ENCODE data around the gene ANKLE2. TPM values are rescaled to one million over a fixed set of nuclear protein-coding genes. Genes with fewer than 3 reads are reported as not detected.

ANKLE2 gene
- total and polyA plus RNA-seq, 10 of the 15 experiments (the other 5 are each of a cell fraction or from before 2014, with no cell fraction given) = 4.3 to 89.4 (median 53.0) TPM

DNA sequence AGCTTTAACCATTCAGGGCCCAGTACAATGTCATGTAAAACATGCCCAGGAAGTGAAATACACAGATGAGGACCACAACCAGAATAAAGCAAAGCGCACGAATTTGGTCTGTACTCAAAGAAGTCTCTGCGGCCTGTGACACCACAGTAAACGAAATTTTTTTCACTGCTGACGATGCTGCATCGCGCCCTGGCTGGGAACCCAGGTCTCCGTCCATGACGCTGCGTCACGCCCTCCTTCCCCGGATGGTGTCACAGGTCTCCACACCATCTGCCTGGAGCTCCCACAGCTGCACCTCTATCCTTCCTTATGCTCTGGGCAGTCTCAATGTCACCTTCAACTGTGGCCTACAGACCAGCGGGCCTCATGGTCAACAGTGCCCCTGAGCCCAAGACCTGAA is 17.8 kb downstream of the ANKLE2 start:
- H3K9me3 ChIP-seq (replicated peaks; ENCODE audit: control insufficient read depth, insufficient read depth, low read length) = no peaks in the 10 kb centered on the region
- in situ Hi-C loops (cut with MboI) = no loop called here
- ChIA-PET CTCF (no interaction called here), POLR2A (no interaction called here), SMC1A (ENCODE audit: uncharacterized antibody, unreplicated experiment) (no interaction called here), RAD21 (ENCODE audit: unreplicated experiment) (no interaction called here)
- DNase-seq (ENCODE audit: low read depth, low spot score) (no peak), FAIRE-seq (no peak), ATAC-seq (no peak)
- H3K9ac ChIP-seq (ENCODE audit: control insufficient read depth, insufficient read depth, low read length) = no peak overlapping the region
- H3K4me3 ChIP-seq = no peak overlapping the region
- intact Hi-C loops (cut with micrococcal nuclease; ENCODE audit: unreplicated experiment) = no loop called here
- H3K4me2 ChIP-seq (ENCODE audit: control insufficient read depth, insufficient read depth) = no peak overlapping the region
- H3K79me2 ChIP-seq (ENCODE audit: control insufficient read depth, insufficient read depth, low read length) = peaks cover 3% of the 10 kb centered on the region
- no peak overlapping the region for H2AFZ ChIP-seq (ENCODE audit: control insufficient read depth, low read depth, low read length)
- peaks cover 4% of the 10 kb centered on the region; the same call in 1 of the 2 replicates for H4K20me1 ChIP-seq (ENCODE audit: control insufficient read depth, insufficient read depth)
- TF ChIP-seq RUNX3 (IDR thresholded peaks at IDR 0.05; ENCODE audit: low read length) (no peak), CHD4 (IDR thresholded peaks at IDR 0.05) (no peak), SUPT20H (IDR thresholded peaks at IDR 0.05; ENCODE audit: borderline replicate concordance, control insufficient read depth, low read depth, low read length) (no peak), CREM (IDR thresholded peaks at IDR 0.05; ENCODE audit: low read depth) (no peak), RB1 (IDR thresholded peaks at IDR 0.05; ENCODE audit: borderline replicate concordance) (no peak), SMAD1 (IDR thresholded peaks at IDR 0.05; ENCODE audit: low read depth, partially characterized antibody) (no peak), FOS (IDR thresholded peaks at IDR 0.05; ENCODE audit: borderline replicate concordance, extremely low read depth, insufficient read length) (no peak), USF1 (IDR thresholded peaks at IDR 0.05; ENCODE audit: borderline replicate concordance, extremely low read length, insufficient read depth, low read depth, low read length) (no peak), NFYB (IDR thresholded peaks at IDR 0.05; ENCODE audit: insufficient read depth, low read depth, low read length) (no peak), CREB1 (IDR thresholded peaks at IDR 0.05; ENCODE audit: low read depth) (no peak), CTCF (IDR thresholded peaks at IDR 0.05 in 2 of 3, conservative IDR thresholded peaks at IDR 0.05 in 1 of 3; ENCODE audit: control insufficient read depth in 2 of 3, extremely low read depth in 1 of 3, insufficient read depth in 1 of 3, low read depth in 3 of 3, low read length in 3 of 3) (no peak)
- no TSS peak for BruUV-seq (replicated peaks)
- H3K27me3 ChIP-seq (replicated peaks in 1 of 2; ENCODE audit: control insufficient read depth in 2 of 2, insufficient read depth in 2 of 2, low read length in 1 of 2) = no peaks in the 10 kb centered on the region
- H3K4me1 ChIP-seq (ENCODE audit: control insufficient read depth, insufficient read depth, low read length) = no peaks in the 10 kb centered on the region
- H3K27ac ChIP-seq (ENCODE audit: control insufficient read depth, insufficient read depth) = no peak overlapping the region
- WGBS (ENCODE audit: insufficient coverage, insufficient replicate concordance, low lambda C conversion rate, missing lambda C conversion rate) = 92% methylated on average over 13 of the region's 13 CpGs
- H3K36me3 ChIP-seq (ENCODE audit: control insufficient read depth in 2 of 2, insufficient read depth in 2 of 2, low read length in 1 of 2) = peaks cover 41 to 51% of the 10 kb centered on the region in 2 experiments
